Measurements from ENCODE around the gene TOGARAM2. TPM values are rescaled to one million over a fixed set of nuclear protein-coding genes. Genes with fewer than 3 reads are reported as not detected.

TOGARAM2 gene
- total and polyA plus RNA-seq, 8 donors: 0.03 to 9.1 (median 0.74) TPM

DNA sequence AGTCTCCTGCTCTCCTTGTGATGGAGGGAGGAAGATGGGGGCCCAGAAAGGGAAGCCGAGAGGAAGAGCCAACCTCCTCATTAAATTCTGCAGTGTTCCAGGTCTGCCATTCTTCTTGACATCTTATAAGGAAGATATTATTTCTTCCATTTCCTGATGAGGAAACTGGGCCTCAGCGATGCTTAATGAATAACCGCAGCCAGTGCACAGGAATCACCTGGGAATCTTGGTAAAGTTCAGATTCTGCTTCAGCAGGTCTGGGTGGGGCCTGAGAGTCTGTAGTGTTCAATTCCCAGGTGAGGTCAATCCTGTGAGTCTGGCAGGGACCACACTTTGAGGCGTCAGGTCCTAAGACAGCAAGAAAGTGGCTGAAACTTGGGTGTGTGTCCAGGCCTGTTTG, 75.9 kb downstream of the TOGARAM2 start:
- Histone ChIP-seq H3K4me1 (no peaks in the 10 kb centered on the region), H3K9me3 (no peaks in the 10 kb centered on the region), H3K4me3 (no peak overlapping the region), H3K27me3 (no peaks in the 10 kb centered on the region), H3K36me3 (no peaks in the 10 kb centered on the region), H3K27ac (no peak overlapping the region)
- WGBS, 2 donors: 93% methylated on average over 4 of the region's 4 CpGs
- DNase-seq (no peak), ATAC-seq (no peak), FAIRE-seq (no peak)
- TF ChIP-seq, protein P1, sequence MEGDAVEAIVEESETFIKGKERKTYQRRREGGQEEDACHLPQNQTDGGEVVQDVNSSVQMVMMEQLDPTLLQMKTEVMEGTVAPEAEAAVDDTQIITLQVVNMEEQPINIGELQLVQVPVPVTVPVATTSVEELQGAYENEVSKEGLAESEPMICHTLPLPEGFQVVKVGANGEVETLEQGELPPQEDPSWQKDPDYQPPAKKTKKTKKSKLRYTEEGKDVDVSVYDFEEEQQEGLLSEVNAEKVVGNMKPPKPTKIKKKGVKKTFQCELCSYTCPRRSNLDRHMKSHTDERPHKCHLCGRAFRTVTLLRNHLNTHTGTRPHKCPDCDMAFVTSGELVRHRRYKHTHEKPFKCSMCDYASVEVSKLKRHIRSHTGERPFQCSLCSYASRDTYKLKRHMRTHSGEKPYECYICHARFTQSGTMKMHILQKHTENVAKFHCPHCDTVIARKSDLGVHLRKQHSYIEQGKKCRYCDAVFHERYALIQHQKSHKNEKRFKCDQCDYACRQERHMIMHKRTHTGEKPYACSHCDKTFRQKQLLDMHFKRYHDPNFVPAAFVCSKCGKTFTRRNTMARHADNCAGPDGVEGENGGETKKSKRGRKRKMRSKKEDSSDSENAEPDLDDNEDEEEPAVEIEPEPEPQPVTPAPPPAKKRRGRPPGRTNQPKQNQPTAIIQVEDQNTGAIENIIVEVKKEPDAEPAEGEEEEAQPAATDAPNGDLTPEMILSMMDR (IDR thresholded peaks at IDR 0.05): no peak
- intact Hi-C loops (cut with DNase I): no loop called here

DNA sequence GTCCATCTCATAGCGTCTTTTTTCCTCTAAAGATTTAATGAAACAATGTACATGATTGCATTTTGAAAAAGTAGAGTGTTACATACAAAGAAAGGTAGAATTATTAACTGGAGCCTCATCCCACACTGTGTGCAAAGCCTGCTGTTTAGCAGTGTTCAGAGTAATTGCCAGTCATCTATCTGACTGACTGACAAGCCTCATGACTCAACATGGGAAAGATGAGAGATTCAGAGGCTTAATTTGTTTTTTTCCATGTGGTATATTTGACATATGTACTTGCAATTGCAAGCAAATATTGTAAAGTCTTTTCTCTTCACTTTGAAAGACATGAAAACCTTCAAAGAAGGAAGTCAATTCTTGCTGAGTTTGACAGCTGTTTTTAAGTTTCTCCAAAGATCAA, 78.5 kb downstream of the TOGARAM2 start:
- intact Hi-C loops (cut with DNase I): no loop called here
- H3K4me1 ChIP-seq: peaks cover 0 to 8% (median 0%) of the 10 kb centered on the region in 3 donors
- no peak for ATAC-seq
- WGBS, 2 donors: 81 to 82% methylated on average over 1 of the region's 1 CpG
- H3K36me3 ChIP-seq: no peaks in the 10 kb centered on the region
- no peak overlapping the region for H3K4me3 ChIP-seq
- TF ChIP-seq, protein P1 (IDR thresholded peaks at IDR 0.05): no peak
- FAIRE-seq: no peak
- H3K27ac ChIP-seq: no peak overlapping the region
- H3K9me3 ChIP-seq: no peaks in the 10 kb centered on the region
- H3K27me3 ChIP-seq: no peaks in the 10 kb centered on the region
- no peak for DNase-seq

- H3K27ac ChIP-seq: no peak overlapping the region
- no peak for FAIRE-seq
These were observed 79.3 kb downstream of the TOGARAM2 start for GRCh38 chr2:29060441-29060840.

GRCh38 chr2:29061176-29061575, 80.1 kb downstream of the TOGARAM2 start:
- H3K27ac ChIP-seq: no peak overlapping the region
- WGBS, 2 donors: 73 to 75% methylated on average over 6 of the region's 6 CpGs
- no peak overlapping the region for H3K4me3 ChIP-seq
- intact Hi-C loops (cut with DNase I): no loop called here
- H3K4me1 ChIP-seq: peaks cover 0 to 8% (median 0%) of the 10 kb centered on the region in 3 donors
- H3K36me3 ChIP-seq: no peaks in the 10 kb centered on the region
- TF ChIP-seq, protein P1 (IDR thresholded peaks at IDR 0.05): no peak
- DNase-seq (no peak), FAIRE-seq (no peak), ATAC-seq (no peak)
- no peaks in the 10 kb centered on the region for H3K9me3 ChIP-seq
- no peaks in the 10 kb centered on the region for H3K27me3 ChIP-seq

More at GRCh38 chr2:29060441-29060840, 79.3 kb downstream of the TOGARAM2 start:
- Histone ChIP-seq H3K4me1 (peaks cover 0 to 8% (median 0%) of the 10 kb centered on the region in 3 donors), H3K9me3 (no peaks in the 10 kb centered on the region), H3K4me3 (no peak overlapping the region), H3K36me3 (no peaks in the 10 kb centered on the region), H3K27me3 (no peaks in the 10 kb centered on the region)
- WGBS, 2 donors: 62 to 67% methylated on average over 9 of the region's 9 CpGs
- DNase-seq (no peak), ATAC-seq (no peak)
- TF ChIP-seq, protein P1 (IDR thresholded peaks at IDR 0.05): no peak
- intact Hi-C loops (cut with DNase I): no loop called here

- DNase-seq (no peak), FAIRE-seq (no peak), ATAC-seq (no peak)
- no peaks in the 10 kb centered on the region for H3K36me3 ChIP-seq
- peaks cover 0 to 8% (median 1%) of the 10 kb centered on the region in 3 donors for H3K4me1 ChIP-seq
- WGBS, 2 donors: 92 to 93% methylated on average over 3 of the region's 3 CpGs
- no peak overlapping the region for H3K27ac ChIP-seq
- H3K27me3 ChIP-seq: no peaks in the 10 kb centered on the region
- TF ChIP-seq, protein P1 (IDR thresholded peaks at IDR 0.05): no peak
- intact Hi-C loops (cut with DNase I): no loop called here
- no peak overlapping the region for H3K4me3 ChIP-seq
- no peaks in the 10 kb centered on the region for H3K9me3 ChIP-seq
These were observed 80.5 kb downstream of the TOGARAM2 start for GRCh38 chr2:29061616-29062015.
